AG08395 (cell line): ENCODE measurements around the gene NIBAN1.
A peak's percentile ranks its signal among the peaks of the same experiment; 100 is the strongest.
"Not testable (repeated sequence)": the region's sequence is repeated elsewhere in the genome, so short reads cannot be mapped to it uniquely, and the experiment has no call there.

Experiments used
- DNase-seq: peaks from one replicate; pipeline ENCODE4 v3.0.0; 2012; ENCODE audit warnings: mixed read lengths, low spot score

Gene NIBAN1

GRCh38 chr1:184974056-184974836 lies at the start of gene NIBAN1:
Gene NIBAN1 (minus strand): TSS chr1:184974508. CDS start chr1:184974356, 152 bp downstream.
- peak; percentile 50 for DNase-seq

GRCh38 chr1:185017966-185018365 lies 43.7 kb upstream of the NIBAN1 start:
- DNase-seq = no peak

- peak; percentile 82 for DNase-seq
These were observed 43.0 kb upstream of the NIBAN1 start for GRCh38 chr1:185017338-185017737.

- DNase-seq = no peak
These were observed 42.6 kb upstream of the NIBAN1 start for GRCh38 chr1:185016880-185017279.

- DNase-seq = no peak
These were observed 41.3 kb upstream of the NIBAN1 start for GRCh38 chr1:185015631-185016030.

GRCh38 chr1:185014941-185015340 lies 40.6 kb upstream of the NIBAN1 start:
- no peak for DNase-seq

- DNase-seq = no peak
These were observed 36.1 kb upstream of the NIBAN1 start for GRCh38 chr1:185010361-185010760.

GRCh38 chr1:185008838-185009237 lies 34.5 kb upstream of the NIBAN1 start:
- DNase-seq = no peak

- not testable (repeated sequence) for DNase-seq
These were observed 27.1 kb upstream of the NIBAN1 start for GRCh38 chr1:185001312-185001880.

- DNase-seq = not testable (repeated sequence)
These were observed 25.7 kb upstream of the NIBAN1 start for GRCh38 chr1:184999974-185000373.

GRCh38 chr1:184994301-184994700 lies 20.0 kb upstream of the NIBAN1 start:
- DNase-seq = no peak

- DNase-seq = no peak
These were observed 18.0 kb upstream of the NIBAN1 start for GRCh38 chr1:184992271-184992670.

GRCh38 chr1:184990204-184990603 lies 15.9 kb upstream of the NIBAN1 start:
- no peak for DNase-seq

GRCh38 chr1:184988506-184988905 lies 14.2 kb upstream of the NIBAN1 start:
- DNase-seq = no peak

- no peak for DNase-seq
These were observed 13.4 kb upstream of the NIBAN1 start for GRCh38 chr1:184987696-184988095.

GRCh38 chr1:184986250-184986649 lies 11.9 kb upstream of the NIBAN1 start:
- peak; percentile 43 for DNase-seq

- DNase-seq = peak; percentile 75
These were observed 8.0 kb upstream of the NIBAN1 start for GRCh38 chr1:184982002-184982954.

GRCh38 chr1:184980726-184981125 lies 6.4 kb upstream of the NIBAN1 start:
- no peak for DNase-seq

- no peak for DNase-seq
These were observed 1.0 kb upstream of the NIBAN1 start for GRCh38 chr1:184975208-184975870.

- DNase-seq = no peak
These were observed 468 bp upstream of the NIBAN1 start for GRCh38 chr1:184974837-184975115.

- DNase-seq = peak; percentile 51
These were observed 844 bp downstream of the NIBAN1 start for GRCh38 chr1:184973272-184974055.
